Measurements from ENCODE around the gene RBM10. TPM values are rescaled to one million over a fixed set of nuclear protein-coding genes. Genes with fewer than 3 reads are reported as not detected.
A peak's percentile ranks its signal among the peaks of the same experiment; 100 is the strongest.
"Not testable (repeated sequence)": the region's sequence is repeated elsewhere in the genome, so short reads cannot be mapped to it uniquely, and the experiment has no call there.

The RBM10 gene, protein sequence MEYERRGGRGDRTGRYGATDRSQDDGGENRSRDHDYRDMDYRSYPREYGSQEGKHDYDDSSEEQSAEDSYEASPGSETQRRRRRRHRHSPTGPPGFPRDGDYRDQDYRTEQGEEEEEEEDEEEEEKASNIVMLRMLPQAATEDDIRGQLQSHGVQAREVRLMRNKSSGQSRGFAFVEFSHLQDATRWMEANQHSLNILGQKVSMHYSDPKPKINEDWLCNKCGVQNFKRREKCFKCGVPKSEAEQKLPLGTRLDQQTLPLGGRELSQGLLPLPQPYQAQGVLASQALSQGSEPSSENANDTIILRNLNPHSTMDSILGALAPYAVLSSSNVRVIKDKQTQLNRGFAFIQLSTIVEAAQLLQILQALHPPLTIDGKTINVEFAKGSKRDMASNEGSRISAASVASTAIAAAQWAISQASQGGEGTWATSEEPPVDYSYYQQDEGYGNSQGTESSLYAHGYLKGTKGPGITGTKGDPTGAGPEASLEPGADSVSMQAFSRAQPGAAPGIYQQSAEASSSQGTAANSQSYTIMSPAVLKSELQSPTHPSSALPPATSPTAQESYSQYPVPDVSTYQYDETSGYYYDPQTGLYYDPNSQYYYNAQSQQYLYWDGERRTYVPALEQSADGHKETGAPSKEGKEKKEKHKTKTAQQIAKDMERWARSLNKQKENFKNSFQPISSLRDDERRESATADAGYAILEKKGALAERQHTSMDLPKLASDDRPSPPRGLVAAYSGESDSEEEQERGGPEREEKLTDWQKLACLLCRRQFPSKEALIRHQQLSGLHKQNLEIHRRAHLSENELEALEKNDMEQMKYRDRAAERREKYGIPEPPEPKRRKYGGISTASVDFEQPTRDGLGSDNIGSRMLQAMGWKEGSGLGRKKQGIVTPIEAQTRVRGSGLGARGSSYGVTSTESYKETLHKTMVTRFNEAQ
- 10 to 100 TPM; 17.8 to 20.8 TPM for total RNA-seq
- long read RNA-seq, donor 1, partial matches to known transcripts = 4 of 11 reads
- long read RNA-seq, donor 1, other reads (novel, unspliced or antisense) = 5 of 11 reads
- long read RNA-seq, donor 2, partial matches to known transcripts = 17 of 34 reads
- long read RNA-seq, donor 2, other reads (novel, unspliced or antisense) = 13 of 34 reads

DNA sequence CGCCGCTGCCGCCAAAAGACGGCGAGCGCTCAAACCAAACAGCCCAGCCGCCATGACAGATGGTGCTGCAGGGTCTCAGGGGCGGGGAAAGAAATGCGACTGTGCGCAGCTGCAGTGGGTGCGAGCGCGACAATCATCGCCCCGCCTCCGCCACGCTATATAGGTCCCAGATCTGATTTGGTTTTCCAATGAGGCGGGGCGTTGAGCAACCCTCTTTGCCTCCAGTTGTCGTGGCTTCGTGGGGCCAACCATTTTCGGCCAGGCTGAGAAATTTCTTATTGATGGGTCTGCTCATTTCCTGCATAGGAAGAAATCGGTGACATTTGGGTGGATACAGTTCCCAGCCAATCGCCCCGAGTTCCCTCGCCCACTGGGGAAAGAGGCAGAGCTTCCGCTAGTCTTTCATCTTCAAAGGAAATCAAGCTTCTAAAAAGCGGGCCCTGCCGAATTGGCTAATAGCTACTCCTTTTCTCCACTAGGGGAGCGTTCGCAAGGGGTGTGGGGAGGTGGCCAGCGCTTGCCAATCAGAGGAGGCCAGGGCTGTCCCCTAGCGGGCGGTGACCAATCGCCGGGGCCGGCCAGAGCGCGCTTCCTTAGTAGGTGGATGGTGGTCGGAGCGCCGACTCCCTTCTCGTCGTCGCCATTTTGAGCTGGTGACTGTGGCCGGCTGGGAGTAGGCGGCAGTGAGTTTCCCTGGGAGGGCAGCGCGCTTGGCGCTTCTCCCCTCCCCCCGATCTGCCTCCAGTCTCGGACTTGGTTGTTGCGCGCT, at the start of gene RBM10, which contains the start of gene NDUFB11:
Gene RBM10 (plus strand): TSS at position 596 of the 769 bp plus-strand sequence. CDS start 2,261 bp downstream, outside the sequence.
Gene NDUFB11 (minus strand): TSS at position 77 of the 769 bp plus-strand sequence. CDS start 23 bp downstream, at position 54.
- peak; percentile 98 for DNase-seq (ENCODE audit: low spot score)
- intact Hi-C loops (cut with DNase I) = no loop called here

DNA sequence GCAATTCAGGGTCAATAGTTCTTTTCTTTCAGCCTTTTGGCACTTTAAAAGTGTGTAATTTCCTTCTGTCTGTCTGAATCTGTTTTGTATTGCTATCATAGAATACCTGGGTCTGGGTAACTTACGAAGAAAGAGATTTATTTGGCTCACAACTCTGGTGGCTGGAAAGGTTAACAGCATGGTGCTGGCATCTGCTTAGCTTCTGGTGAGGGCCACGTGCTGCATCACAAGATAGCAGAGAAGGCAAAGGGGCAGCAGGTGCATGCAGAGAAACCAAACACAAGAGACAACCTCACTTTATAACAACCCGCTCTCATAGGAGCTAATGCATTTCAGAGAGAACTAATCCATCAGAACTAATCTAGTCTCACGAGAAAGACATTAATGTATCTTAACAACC, 48.0 kb upstream of the RBM10 start:
- intact Hi-C loops (cut with DNase I) = no loop called here
- no peak for DNase-seq (ENCODE audit: low spot score)

- intact Hi-C loops (cut with DNase I) = no loop called here
Observed at GRCh38 chrX:47098338-47099094, 46.5 kb upstream of the RBM10 start.

GRCh38 chrX:47101206-47101605, 43.8 kb upstream of the RBM10 start:
- DNase-seq (ENCODE audit: low spot score) = peak; percentile 31
- intact Hi-C loops (cut with DNase I) = no loop called here

More at GRCh38 chrX:47098338-47099094, 46.5 kb upstream of the RBM10 start:
- DNase-seq (ENCODE audit: low spot score) = no peak

DNA sequence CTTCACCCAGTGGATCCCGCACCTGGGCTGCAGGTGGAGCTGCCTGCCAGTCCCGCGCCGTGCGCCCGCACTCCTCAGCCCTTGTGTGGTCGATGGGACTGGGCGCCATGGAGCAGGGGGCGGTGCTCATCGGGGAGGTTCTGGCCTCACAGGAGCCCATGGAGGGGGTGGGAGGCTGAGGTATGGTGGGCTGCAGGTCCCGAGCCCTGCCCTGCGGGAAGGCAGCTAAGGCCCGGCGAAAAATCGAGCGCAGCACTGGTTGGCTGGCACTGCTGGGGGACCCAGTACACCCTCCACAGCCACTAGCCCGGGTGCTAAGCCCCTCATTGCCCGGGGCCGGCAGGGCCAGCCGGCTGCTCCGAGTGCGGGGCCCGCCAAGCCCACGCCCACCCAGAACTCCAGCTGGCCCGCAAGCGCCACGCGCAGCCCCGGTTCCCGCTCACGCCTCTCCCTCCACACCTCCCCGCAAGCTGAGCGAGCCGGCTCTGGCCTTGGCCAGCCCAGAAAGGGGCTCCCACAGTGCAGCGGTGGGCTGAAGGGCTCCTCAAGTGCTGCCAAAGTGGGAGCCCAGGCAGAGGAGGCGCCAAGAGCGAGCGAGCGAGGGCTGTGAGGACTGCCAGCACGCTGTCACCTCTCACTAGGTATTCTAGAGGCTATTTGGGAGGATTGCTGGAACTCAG, 33.9 kb upstream of the RBM10 start:
- DNase-seq (ENCODE audit: low spot score); intact Hi-C loops (cut with DNase I): not testable (repeated sequence)

- DNase-seq (ENCODE audit: low spot score) = no peak
- intact Hi-C loops (cut with DNase I) = no loop called here
Observed at GRCh38 chrX:47112316-47112954, 32.6 kb upstream of the RBM10 start.

DNA sequence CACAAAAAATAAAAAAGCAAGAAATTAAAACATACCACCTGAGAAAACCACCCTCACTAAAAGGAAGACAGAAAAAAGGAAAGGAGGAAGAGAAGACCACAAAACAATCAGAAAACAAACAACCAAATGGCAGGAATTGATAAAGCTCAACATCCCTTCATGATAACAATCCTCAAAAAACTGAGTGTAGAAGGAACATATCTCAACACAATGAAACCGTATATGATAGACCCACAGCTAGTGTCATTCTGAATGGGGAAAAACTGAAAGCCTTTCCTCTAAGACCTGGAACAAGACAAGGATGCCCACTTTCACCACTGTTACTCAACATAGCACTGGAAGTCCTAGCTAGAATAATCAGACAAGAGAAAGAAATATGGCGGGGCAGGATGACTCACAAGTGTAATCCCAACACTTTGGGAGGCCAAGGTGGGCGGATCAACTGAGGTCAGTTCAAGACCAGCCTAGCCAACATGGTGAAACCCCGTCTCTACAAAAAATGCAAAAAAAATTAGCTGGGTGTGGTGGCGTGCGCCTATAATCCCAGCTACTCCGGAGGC, 28.4 kb upstream of the RBM10 start:
- intact Hi-C loops (cut with DNase I); DNase-seq (ENCODE audit: low spot score): not testable (repeated sequence)

- DNase-seq (ENCODE audit: low spot score); intact Hi-C loops (cut with DNase I): not testable (repeated sequence)
Observed at GRCh38 chrX:47124466-47124865, 20.6 kb upstream of the RBM10 start.

DNA sequence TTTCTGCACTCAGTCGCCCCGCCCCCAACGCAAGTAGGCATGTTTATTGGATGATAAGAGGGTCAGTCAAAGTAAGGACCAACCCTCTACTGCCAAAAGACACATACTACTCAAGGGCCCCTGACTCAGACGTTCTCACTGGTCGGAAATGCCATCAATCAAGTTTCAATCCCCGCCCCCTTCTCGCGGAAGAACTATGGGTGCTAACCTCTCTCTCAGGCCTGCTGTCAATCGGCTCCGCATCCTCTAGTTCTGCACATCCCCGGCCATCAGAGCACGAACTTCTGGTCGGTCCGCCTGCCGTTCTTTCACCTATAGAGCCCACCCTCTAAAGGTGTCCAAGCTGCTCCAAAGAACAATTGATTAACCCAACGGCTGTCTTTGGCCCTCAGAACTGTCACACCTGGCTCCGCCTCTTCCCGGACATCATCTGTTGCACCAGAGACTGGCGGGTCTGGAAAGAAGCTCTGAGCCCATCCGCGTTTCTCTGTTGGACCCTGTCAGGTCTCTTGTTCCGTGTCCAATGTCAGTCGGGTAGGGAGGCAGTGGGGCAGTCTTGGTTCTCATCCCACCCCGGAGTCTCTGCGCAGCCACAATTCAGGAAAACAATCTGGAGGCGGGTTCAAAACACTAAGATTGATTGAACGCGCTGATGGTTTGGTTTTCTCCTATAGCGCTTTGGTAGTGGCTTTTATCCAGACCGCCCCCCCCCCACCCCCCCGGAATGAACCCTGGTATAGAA, 15.7 kb upstream of the RBM10 start:
- peak; percentile 95 for DNase-seq (ENCODE audit: low spot score)
- intact Hi-C loops (cut with DNase I) = no loop called here

- intact Hi-C loops (cut with DNase I) = no loop called here
- DNase-seq (ENCODE audit: low spot score) = no peak
Observed at GRCh38 chrX:47129899-47130358, 15.1 kb upstream of the RBM10 start.

DNA sequence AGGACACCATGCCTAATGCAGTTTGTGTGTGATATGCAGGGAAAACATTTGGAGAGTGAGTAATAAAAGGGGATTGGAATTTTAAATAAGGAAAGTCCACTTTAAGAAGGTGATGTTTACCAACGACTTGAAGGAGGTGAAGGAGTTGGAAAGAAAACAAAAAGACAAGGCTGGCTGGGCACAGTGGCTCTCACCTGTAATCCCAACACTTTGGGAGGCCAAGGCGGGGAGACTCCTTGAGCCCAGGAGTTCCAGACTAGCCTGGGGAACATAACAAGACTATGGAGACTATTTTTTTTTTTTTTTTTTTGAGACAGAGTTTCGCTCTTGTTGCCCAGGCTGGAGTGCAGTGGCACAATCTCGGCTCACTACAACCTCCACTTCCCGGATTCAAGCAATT, 11.5 kb upstream of the RBM10 start:
- intact Hi-C loops (cut with DNase I) = no loop called here
- DNase-seq (ENCODE audit: low spot score) = no peak

DNA sequence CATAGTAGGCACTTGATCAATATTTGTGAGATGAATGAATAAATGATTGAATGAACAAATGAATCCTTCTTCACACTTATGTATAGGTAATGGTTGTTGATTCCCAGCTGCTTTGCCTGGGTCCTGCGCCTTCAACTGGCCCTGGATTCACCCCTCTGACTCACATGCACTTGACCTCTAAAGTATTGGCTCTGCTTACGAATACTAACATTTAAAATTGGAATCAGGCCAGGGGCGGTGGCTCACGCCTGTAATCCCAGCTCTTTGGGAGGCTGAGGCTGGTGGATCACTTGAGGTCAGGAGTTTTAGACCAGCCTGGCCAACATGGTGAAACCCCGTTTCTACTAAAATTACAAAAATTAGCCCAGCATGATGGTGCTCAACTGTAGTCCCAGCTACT, 9.4 kb upstream of the RBM10 start:
- DNase-seq (ENCODE audit: low spot score); intact Hi-C loops (cut with DNase I): not testable (repeated sequence)

GRCh38 chrX:47138171-47138570, 6.8 kb upstream of the RBM10 start:
- no peak for DNase-seq (ENCODE audit: low spot score)
- intact Hi-C loops (cut with DNase I) = no loop called here

DNA sequence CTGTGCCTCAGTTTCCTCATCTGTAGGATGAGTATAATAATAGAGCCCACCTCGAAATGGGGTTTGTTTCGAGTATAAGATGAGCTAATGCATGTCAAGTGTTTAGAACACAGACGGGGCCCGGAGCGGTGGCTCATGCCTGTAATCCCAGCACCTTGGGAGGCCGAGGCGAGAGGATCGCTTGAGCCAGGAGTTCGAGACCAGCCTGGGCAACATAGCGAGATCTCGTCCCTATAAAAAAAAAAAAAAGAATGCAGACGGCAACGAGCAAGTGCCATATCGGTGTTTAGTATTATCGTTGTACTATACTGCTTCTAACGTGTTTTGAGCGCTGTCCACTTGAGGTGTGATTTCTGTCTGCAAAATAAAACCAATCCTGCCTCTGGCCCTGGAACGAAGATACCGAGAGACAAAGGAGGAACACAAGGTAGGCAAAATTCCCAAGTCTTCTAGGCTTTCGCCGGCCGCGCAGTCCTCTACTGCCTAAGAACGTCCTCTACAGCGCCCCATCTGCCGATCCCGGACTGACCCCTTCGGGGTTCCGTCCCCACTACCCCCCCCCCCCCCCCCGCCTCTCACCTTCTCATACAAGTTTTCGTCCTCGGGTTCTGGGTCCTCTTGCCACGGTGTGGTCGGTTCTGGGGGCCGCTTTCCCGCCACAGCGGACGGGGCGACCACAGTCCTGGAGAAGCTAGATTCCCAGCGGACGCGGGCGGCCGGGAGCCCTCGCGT, 961 bp upstream of the RBM10 start:
- intact Hi-C loops (cut with DNase I) = no loop called here
- no peak for DNase-seq (ENCODE audit: low spot score)

DNA sequence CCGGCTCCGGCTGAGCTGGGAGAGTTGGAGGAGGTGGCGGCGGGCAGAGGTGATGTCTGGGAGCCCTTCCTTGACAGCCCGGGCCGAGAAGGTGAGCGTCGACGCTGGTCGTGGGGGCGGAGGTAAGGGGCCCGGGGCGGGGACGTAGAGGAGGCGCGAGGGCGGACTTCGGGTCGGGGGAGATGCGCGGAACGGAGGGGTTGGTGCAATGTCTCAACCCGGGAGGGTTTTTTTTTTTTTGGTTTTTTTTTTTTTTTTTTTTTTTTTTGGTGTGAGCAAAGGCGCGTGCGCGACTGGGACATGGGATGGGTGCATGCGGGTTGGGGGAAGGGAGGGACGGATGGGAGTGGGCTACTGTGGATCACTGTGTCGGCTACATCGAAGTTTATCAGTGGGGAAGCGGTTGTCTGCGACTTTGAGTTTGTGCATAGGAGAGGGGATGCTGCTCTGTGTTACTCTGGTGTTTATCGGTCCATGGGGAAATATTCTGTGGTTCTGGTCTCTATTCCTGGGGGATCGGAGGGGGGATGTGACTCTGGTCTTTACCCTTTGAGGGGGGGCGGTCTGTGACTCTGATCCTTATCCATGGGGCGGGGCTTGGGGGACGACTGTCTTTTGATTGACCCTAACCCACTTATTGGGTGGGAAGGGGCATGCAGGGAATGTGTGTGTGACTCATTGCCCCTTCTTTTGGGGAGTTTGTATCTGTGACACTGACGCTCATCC, 537 bp downstream of the RBM10 start:
- intact Hi-C loops (cut with DNase I) = no loop called here
- no peak for DNase-seq (ENCODE audit: low spot score)

Data from posterior vena cava (tissue), 2 donors.